Measurements from ENCODE around the gene SIPA1L3.
A peak's percentile ranks its signal among the peaks of the same experiment; 100 is the strongest.

Gene SIPA1L3

DNA sequence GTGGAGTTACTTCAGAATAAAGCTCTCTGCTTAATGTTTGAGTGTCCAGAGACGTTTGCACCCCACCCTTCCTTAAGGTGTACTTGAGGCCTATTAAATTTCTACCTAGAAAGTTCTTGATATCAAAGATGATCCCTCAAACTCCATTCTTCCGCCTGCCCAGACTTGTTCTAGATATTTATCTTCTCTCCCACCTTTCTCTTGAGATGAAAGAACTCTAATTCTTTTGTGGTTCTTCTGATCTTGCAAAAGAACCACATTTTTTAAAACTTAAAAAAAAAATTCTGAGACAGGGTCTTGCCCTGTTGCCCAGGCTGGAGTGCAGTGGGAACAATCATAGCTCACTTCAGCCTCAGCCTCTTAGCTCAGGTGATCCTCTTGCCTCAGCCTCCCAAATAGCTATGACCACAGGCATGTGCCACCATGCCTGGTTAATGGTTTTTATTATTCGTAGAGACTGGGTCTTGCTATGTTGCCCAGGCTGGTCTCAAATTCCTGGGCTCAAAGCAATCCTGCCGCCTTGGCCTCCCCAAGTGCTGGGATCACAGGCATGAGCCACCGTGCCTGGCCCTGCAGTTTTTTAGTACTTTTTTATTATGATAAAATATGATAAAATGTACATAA lies 94.3 kb downstream of the SIPA1L3 start:
- DNase-seq = no peak

DNA sequence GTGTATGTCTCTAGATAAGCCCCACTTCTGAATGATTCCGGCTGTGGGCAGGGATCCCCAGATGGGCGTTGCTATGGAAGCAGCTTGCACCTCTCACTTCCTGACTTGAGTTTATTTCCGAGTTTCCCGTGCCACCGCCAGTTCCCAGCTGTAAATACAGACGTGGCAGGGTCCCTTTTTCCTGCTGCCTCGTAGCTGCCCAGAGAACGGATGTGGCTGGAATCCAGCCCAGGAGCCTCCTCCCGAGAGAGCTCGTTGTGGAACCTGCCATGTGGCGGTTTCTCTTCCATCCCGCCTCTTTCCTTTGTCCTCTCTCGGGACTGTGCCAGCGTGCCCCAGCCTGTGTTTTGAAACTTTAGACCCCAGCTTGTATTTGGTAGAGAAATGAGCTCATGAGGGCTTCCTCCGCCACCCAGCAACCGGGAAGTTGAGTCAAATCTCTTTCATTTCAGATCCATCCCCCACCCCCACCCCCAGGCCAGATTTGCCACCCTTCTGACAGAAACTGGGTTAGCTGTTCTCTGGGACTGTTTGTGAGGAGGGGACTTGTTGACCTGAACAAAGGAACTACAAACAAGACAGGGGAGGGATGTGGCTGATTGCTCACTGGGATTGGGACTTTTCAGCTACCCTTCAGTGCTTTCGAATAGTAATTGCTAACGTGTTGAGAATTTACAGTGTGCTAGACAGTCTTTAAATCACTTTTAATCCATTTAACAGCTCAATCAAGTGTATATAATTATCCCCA lies 96.6 kb downstream of the SIPA1L3 start:
- peak in 12 of 14 donors; percentile 21 to 86 (median 50) for DNase-seq

DNA sequence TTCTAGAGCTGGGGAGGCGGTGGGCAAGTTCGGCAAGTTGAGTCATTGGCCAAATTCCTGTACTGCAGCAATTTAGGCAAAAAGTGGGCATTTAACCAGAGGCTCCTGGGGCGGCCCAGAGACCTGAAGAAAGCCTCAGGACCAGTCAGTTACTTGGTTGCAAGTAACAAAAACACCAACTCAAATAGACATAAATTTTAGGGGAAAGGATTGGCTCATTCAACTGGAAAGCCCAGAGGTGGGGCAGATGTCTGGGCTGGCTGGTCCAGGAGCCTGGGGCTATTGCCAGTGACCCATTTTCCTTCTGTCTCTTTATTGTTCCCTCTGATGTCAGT lies 97.1 kb downstream of the SIPA1L3 start:
- no peak for DNase-seq

DNA sequence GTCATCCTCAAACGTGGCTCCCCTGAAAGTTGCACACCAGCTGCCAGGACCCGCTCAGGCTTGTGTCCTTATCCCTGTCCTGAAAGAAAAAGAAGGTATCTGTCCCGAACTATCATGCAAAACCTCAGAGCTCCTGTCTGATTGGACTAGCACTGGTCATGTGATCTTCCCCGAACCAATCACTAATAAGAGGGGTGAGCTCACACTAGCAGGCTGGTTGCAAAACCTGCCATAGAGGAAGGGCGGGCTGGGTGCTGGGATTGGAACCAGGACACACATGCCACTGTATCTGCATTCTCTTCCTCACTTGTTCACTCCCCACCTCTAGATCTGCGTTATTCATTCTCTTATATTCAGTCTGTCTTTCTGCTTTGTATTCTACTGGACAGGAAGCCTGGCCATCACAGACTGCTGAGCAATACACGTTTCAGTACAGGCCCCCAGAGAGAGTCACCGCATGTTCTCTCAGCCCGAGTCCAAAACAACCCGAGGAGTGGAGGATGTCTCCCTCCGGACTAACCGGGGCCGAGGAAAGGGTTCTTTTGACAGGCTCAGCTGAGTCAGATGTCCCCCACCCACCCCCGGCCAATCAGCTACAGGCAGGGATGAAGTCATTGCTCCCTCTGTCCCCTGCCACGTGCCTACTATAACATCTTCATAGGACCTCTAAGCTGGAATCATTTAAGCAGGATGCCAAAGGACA lies 97.7 kb downstream of the SIPA1L3 start:
- DNase-seq = peak; percentile 23 to 95 (median 89)

DNA sequence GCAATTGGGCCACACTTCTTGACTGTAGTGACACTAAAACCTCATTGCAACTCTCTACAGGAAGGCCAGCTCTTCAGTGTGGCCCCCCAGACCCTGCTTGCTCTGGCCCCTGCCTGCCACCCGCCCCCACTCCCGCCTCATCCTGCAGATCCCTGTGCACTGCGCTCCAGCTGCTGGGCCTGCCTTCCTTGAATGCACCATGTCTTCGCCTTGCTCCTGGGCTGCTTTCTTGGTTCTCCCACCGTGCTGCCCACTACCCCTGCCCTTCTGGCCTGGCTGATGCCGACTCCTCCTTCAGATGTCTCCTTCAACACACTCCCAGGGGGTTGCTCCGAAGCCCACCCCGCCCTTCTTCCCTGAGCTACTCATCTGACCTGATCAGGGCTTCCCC lies 98.2 kb downstream of the SIPA1L3 start:
- DNase-seq = peak in 2 of 14 donors; percentile 50 to 69

DNA sequence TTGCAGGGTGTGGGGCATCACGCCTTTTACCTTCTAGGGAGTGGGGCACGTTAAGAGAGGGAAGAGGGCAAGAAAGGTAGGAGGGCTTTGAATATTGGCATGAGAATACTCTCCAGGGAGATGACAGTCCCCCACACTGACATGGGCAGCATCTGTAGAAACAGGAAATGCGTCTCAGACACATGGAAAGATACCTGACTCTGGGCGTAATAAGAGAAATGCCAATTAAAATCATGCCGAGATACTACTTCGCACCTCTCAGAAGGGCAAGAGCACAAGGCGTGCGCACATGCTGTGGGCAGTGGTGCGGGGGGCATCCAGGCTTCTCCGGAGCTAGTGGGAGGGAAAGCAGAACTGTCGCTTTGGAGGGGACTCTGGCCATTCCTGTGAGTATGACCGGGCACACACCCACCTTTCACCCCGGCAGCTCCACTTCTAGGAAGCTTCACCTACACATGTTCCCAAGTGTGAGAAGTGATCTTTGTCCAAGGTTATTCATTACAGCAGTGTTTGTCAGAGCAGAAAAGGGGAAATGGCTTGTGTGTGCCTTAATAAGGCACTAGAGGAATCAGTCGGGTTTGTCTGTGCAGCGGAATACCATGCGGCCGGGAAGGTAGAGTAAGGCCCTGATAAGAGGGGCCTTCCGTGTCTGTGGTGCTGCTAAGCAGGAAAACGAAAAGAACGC lies 99.5 kb downstream of the SIPA1L3 start:
- DNase-seq = no peak

DNA sequence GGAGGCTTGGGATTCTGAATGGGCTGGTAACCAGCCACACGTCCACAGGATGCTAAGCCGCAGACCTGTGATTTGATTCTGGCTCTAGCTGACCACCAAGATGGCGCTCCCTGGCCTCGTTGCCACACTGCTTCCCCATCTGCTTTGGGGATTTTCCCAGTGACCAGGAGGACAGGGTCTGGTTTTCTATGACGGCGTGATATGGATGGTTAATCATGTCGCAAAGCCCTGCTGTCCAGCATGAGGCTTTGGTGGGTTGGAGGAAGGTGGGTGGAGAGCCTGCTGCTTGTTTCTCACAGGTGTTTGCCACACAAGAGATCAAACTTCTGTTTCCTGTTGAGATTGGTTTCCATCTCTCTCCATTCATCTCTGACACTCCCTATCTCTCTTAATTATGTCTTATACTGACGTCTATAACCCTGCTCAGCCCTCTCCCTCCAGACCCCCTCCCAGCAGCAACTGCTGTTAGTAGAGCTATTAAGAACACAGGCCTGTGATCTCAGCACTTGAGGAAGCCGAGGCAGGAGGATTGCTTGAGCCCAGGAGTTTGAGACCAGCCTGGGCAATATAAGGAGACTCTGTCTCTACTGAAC lies 102.7 kb downstream of the SIPA1L3 start:
- DNase-seq = no peak

DNA sequence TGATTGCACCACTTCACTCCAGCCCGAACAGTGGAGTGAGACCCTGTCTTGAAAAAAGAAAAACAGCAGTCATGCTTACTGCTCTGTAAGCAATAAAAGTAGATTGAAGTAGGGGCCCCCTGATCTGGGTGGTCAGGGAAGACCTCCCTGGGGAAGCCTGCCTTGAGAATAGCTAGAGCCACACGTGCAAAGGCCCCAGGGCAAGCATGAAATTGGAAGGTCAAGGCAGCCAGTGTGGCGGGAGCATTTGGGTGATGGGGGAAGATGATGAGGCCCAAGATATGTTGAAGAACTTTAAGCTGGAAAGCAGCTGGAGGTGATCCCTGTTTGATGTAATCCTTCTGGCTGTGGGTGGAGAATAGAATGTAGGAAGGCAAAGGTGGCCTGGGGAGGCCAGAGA lies 104.4 kb downstream of the SIPA1L3 start:
- DNase-seq = no peak

DNA sequence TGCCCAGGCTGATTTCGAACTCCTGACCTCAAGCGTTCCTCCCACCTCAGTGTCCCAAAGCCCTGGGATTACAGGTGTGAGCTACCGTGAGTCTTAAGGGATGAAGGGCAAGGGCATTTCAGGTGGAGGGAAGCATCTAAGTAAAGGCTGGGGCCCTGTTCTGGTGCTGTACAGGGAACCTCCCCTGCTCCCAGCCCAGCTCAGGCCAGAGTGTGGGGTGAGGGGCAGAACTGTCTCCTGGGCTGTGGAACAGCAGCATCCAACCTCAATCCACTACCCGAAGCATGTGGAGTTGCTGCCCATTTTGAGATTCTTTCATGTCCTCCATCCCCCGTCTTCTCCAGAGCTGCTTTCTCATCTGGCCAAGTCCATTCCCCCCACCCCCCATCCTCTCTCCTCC lies 105.3 kb downstream of the SIPA1L3 start:
- no peak for DNase-seq

DNA sequence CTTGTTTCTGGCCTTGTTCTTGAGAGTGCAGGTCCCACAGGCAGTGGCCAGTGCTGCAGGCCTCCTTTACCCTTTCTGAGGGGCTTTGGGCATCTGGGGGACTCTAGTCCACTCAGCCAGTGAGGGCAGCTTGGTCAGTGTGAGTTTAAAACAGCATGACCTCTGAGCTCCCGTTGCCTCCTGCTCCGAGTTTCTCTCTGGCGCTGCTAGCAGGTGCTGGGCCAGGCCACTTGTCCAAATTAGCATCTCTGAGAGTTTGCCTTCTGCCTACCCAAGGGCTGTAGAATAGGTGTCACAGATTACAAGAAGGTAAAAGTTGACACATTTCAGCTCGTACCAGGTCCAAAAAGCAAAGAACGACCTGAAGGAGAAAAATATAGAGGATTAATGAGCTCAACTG lies 105.9 kb downstream of the SIPA1L3 start:
- DNase-seq = no peak

DNA sequence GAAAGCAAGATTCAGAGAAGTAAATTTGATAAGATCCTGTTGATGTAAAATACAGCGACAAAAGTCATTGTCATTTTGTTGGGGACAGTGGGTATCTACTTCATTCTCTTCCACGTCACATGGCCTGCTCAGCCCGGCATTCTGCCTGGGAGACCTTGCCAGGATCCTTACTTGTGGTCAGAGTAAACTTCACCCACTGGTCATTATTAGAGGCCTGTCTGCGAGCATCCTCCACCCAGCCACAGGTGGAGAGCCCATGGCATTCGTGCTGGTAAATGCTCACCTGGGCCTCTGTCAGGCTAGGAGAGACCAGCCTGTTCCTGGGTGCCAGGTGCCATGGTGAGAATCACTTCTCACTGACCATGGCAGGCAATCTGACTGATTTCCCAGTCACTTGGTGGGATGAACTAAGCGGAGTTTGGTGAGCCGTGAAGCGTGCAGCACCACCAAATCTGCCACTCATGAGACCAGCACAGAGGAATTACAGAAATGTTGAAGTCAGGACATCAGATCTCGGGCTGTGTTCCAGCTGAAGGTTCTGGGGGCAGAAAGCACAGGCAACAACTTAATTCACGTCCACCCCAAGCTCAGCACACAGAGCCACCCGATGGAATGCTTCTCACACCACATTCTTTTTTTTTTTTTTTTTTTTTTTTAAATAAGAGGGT lies 107.0 kb downstream of the SIPA1L3 start:
- DNase-seq = no peak

DNA sequence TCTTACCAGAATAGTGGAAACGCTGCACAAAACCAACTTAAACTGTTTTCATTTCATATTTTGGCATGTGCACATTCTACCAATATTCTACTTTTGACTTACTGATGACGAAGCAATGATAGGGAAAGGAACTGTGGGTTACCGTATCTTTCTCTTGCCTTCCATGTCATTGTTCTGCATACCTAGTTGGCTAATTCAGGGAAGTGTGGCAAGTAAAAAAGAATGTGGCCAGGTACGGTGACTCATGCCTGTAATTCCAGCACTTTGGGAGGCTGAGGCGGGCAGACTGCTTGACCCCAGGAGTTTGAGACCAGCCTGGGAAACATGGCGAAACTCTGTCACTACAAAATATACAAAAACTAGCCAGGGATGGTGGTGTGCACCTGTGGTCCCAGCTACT lies 108.2 kb downstream of the SIPA1L3 start:
- DNase-seq = no peak

DNA sequence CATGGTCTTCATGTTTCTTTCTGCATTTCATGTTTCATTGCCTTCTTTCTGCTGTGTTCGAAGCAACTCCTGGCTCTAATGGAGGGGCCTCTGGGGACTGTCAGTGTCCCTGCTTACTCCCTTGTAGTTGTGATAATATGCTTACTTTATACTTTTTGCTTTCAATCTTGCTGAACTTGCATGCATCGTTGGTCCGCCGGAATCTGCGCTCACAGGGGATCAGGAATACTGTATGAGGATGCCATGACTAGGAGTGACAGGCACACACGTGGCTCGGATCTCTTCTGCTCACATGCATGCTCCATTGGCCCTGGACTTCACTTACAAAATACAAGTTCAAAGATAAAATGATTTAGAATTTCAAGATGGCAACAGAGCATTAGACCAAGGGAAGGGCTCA lies 108.8 kb downstream of the SIPA1L3 start:
- DNase-seq = no peak

DNA sequence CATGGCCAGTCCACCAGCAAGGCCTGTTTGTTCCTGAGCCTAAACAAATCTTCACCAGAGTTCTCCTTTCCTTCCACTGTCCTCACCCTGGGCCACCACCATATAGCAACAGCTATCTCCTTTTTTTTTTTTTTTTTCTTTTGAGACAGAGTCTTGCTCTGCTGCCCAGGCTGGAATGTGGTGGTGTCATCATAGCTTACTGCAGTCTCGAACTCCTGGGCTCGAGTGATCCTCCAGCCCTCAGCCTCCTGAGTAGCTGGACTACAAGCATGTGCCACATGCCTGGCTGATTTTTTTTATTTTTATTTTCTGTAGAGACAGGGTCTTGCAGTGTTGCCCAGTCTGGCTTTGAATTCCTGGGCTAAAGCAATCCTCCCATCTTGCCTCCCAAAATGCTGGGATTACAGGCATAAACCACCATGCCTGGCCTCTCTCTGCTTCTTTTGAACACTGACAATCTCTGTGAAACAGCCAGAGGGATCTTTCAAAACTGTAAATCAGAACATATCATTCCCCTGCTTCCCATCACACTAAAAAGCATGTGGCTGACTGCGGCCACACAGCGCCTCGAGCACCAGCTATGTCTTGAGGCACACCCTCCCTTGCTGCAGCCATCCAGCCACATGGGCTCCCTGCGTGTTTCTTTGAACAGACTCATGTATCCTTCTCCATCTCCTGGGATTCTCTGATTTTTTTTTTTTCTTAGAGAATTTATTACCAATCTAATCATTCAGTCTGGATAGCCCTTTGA lies 110.6 kb downstream of the SIPA1L3 start:
- DNase-seq = no peak

DNA sequence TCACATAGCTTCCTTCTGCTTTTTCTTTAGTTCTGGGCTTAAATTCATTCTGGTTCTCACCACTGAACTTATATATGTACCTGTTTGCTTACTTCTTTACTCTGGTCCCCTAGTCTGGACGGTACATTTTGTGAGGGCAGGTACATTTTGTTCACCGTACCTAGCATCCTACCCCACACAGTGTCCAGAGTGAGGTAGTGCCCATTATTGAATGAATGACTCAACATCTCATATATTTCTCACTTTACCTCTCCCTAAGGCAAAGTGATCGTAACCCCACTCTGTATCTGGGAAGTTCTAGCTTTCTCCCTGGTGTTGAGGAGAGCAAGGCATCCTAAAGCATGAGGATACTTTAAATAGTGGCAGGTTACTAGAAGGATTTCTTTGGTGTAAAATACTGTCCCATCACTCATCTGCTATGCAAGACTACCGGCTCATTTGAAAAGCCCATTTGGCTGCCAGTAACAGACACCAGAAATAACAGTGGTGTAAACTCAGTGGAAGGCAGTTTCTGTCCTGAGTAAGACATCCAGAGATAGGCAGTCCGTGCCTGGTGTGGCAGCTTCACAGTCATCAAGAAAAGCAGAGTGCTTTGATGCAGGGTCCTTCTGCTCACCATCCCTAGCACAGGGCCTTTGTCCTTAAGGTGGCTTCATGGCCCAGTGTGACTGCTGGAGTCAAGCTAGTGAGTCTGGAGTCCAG lies 111.8 kb downstream of the SIPA1L3 start:
- no peak for DNase-seq

DNA sequence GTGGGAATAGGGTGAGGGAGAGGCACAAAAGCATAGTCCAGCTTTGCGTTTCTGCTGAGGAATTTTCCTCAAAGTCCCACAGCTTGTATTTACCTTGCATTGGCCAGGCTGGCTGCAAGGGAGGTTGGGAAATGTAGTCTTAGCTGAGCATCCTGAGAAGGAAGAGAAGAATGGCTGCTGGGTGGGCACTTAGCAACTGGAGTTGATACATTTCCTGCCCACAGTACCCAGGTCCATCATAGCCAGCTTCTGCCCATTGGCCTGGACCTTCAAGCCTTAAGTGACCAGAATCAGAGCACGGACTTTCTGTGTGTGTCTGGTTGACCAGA lies 112.4 kb downstream of the SIPA1L3 start:
- DNase-seq = no peak

DNA sequence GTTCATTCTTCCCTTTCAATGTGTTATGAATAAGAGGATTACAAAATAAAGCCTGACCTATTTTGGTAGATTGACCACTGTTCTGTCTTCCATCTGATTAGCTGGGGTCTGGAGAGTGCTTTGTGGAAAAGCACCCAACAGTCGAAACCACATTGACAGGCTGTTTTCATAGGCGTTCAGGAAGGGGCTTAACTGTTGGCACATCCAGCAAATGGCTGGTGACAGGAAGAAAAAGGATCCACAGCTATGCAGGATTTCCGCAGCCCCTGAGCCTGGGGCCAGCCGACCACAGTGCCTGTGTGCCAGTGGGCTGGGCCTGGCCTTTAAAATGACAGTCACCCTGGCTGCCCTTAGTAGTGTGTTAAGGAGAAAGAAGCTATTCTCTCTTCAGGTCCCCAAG lies 113.3 kb downstream of the SIPA1L3 start:
- no peak for DNase-seq

DNA sequence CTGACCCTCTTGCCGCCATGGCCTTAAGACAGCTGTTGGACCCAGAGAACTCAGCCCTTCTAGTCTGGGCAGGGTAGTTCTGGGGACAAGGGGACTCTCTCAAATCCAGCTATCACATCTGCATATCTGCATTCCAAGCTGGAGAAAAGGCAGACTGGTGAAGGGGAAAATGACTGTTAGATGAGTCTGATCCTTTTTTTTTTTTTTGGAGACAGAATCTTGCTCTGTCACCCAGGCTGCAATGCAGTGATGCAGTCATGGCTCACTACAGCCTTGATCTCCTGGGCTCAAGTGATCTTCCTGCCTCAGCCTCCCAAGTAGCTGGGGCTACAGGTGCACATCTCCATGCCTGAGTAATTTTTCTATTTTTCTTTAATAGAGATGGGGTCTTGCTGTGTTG lies 114.3 kb downstream of the SIPA1L3 start:
- DNase-seq = no peak

DNA sequence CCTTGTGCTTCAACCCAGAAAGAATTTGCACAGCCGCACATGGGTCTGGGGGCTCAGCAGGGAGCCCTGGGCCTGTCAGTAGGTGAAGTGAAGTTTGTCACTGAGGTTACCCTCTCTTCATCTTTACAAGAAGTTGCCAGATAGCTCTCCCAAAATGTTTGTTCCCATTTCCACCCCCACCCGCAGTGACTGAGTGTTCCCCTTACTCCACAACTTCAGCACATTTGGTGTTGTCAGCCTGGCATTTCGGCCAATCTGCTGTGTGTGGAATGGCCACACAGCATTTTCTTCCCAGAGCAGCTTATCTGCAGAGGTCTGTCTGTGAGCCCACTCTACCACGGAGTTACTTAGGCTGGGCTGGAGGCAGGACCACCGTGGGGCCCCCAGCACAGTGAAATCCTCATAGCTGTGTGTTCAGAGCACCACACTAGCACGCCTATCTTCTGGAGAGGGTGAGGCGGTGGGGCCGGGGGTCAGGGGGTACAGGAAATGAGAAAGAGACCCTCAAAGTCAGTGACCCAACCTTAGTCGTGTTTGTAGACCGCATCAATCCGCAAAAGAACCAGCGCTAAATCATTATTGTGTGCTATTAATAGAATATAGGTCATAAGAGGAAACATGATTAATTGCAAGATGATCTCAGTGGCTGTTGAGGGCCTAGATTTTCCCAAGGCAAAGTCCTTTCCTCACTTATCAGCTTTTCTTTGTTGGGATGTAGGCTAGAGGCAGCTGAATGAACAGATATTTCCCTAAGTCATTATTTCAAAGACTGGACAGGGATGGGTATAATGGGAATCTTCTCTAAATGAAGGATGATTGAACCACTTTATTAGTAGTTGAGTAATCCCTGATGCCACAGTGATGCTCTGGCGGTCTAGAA lies 116.0 kb downstream of the SIPA1L3 start:
- DNase-seq = no peak
